ENCODE data around the gene LPIN1. TPM values are rescaled to one million over a fixed set of nuclear protein-coding genes. Genes with fewer than 3 reads are reported as not detected.

The LPIN1 gene
- total RNA-seq, 1 donor from 2014 or later, result 18.3 TPM

DNA sequence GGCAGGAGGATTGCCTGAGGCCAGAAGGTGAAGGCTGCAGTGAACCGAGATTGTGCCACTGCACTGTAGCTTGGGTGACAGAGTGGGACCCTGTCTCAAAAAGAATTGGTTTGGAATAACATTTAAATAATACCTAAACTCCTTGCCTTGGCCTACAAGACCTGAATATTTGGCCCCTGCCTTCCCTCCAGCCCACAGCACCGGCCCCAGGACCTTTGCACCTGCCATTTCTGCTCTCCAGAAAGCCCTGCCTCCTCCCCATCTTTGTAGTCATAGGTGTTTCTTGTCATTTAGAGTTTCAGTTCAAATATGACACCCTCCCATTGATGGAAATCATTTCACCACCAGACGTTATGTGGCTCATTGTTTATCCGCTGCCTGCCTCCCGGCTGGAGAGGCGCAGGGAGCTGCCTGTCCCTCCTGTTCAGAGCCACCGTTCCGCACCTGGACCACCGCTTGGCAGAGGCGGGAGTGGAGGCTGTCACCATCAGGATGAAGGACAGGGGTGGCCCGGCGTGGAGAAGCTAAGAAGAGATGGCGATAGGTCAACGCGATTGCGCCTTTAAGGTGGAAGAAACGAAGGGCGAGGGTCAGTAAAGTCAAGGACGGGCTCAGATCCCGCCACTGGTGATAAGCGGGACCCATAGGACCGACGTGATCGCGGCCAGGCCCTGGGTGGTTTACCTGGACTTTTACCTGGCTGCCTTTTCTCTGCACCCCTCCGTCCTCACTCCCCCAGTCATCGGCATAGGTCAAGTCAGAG lies 638 bp upstream of the LPIN1 start:
- Mint-ChIP-seq H3K9me3 (ENCODE audit: low read depth) (no peaks in the 10 kb centered on the region), H3K27me3 (peaks cover 23% of the 10 kb centered on the region), H3K4me1 (ENCODE audit: low read depth) (peaks cover 35% of the 10 kb centered on the region), H3K4me3 (ENCODE audit: low read depth) (peak overlapping the region; percentile 56), H3K36me3 (ENCODE audit: insufficient read depth) (no peaks in the 10 kb centered on the region), H3K27ac (no peak overlapping the region)
- DNase-seq (ENCODE audit: low spot score, unreplicated experiment), result no peak
- TF ChIP-seq, protein P1, sequence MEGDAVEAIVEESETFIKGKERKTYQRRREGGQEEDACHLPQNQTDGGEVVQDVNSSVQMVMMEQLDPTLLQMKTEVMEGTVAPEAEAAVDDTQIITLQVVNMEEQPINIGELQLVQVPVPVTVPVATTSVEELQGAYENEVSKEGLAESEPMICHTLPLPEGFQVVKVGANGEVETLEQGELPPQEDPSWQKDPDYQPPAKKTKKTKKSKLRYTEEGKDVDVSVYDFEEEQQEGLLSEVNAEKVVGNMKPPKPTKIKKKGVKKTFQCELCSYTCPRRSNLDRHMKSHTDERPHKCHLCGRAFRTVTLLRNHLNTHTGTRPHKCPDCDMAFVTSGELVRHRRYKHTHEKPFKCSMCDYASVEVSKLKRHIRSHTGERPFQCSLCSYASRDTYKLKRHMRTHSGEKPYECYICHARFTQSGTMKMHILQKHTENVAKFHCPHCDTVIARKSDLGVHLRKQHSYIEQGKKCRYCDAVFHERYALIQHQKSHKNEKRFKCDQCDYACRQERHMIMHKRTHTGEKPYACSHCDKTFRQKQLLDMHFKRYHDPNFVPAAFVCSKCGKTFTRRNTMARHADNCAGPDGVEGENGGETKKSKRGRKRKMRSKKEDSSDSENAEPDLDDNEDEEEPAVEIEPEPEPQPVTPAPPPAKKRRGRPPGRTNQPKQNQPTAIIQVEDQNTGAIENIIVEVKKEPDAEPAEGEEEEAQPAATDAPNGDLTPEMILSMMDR (IDR thresholded peaks at IDR 0.05; ENCODE audit: unreplicated experiment), result no peak

DNA sequence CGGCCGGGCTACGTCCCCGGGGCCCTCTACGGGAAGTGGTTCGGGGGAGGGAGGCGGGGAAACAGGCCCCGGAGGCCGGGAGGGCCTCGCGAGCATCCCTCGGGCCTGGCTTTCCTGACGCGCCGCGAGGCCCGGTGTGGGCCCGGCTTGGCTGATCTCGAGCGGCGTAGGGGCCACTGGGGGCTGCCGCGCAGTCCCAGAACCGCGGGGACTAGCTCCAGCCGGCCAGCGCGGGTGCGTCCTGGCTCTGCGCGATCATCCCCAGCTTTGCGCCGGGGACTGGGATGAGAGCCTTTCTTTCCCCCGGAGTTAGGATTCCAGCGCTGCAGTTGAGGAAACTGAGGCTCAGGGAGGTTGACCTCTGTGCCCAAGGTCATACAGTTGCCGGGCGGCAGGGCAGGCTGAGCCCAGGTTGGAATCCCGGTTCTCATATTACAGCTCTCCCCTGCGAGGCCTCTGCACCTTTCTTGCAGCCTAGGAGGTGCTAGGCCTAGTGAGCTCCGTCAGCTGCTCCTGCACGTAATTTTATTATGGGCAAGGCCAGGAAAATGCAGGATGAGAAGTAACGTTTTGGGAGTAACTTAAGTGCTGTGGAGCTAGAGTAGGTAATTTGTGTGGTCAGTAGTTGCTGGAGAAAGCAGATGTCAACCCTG lies 501 bp downstream of the LPIN1 start:
- DNase-seq (ENCODE audit: low spot score, unreplicated experiment), result no peak
- Mint-ChIP-seq H3K27me3 (peaks cover 19% of the 10 kb centered on the region), H3K36me3 (ENCODE audit: insufficient read depth) (no peaks in the 10 kb centered on the region), H3K4me3 (ENCODE audit: low read depth) (peak overlapping the region; percentile 80), H3K27ac (peak overlapping the region; percentile 53), H3K9me3 (ENCODE audit: low read depth) (no peaks in the 10 kb centered on the region), H3K4me1 (ENCODE audit: low read depth) (peaks cover 37% of the 10 kb centered on the region)
- TF ChIP-seq, protein P1 (IDR thresholded peaks at IDR 0.05; ENCODE audit: unreplicated experiment), result no peak

DNA sequence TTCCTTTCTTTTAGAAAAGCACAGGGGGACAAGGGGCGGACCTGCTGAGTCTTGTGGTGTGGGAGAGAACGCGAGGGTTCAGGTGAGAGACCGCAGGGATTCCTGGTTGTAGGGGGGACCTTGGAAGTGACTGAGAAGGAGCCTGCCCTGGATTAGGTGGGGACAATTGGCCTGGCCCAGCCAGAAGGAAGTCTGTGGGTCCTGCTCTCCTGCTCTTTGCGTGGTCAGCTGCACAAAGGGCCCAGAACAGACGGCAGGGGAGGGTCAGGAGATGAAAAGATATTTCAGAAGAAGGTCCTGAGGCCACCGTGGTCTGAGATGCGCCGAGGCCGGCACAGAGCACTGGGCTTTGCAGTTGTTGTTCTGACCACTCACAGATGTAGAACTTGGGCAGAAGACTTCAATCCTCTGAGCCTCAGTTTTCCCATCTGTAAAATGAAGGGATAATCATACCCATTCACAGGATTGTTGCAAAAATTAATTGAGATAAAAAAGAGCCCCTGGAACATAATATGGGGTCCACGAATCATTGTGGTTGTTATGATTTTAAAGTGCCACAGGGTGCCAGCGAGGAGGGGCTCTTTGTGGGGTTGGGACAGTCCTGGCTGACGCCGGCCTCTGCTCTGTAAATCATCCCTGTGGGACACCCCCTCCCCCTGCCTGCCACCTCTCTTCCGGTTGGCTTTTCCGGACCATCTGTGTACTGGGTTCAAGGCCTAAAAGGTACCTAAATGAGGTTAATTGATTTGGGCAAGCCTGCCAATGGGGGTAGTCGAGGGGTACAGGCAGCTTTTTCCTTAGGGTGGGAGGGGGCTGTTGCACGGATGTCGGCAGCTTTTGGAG lies 1.8 kb downstream of the LPIN1 start:
- H3K4me1 Mint-ChIP-seq (ENCODE audit: low read depth), result peaks cover 33% of the 10 kb centered on the region
- TF ChIP-seq, protein P1 (IDR thresholded peaks at IDR 0.05; ENCODE audit: unreplicated experiment), result no peak

DNA sequence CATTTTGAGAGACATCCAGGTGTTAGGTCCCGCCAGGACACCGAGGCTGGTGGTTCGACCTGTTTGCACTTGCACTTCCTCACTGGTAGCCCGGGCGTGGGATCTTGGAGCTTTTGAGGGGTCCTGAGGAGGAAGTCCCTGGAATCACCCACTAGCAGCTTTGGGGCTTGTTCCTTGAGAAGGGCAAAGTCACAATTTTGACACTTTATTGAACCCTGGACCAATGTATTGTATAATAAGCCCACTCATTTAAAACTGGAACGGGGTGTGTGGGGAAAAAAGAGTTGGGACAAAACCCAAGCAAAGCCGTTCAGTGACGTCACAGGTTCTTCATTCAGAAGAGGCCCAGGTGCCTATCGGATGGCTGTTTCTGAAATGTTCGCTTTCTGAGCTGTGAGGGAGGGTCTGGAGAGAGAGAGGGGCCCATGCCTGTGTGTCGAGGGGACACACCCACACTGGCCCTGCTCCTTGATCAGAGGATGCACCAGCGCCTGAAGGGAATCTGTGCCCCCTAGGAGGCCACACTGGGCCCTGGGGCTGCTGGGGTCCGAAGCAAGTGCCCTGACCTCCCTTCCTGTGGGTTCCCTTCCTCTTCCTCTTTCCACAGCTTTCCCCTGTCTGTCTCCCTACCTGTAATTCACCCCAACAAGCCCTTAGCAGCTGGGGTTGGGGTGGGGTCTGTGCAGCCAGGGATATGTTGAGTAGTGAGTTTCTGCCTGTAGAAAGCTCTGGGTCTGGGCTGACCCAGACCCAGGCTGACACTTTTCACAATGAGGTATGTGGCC lies 2.6 kb downstream of the LPIN1 start:
- Mint-ChIP-seq H3K4me3 (ENCODE audit: low read depth) (no peak overlapping the region), H3K27ac (no peak overlapping the region), H3K27me3 (peaks cover 14% of the 10 kb centered on the region), H3K36me3 (ENCODE audit: insufficient read depth) (no peaks in the 10 kb centered on the region), H3K9me3 (ENCODE audit: low read depth) (no peaks in the 10 kb centered on the region), H3K4me1 (ENCODE audit: low read depth) (peaks cover 40% of the 10 kb centered on the region)
- DNase-seq (ENCODE audit: low spot score, unreplicated experiment), result no peak
- TF ChIP-seq, protein P1 (IDR thresholded peaks at IDR 0.05; ENCODE audit: unreplicated experiment), result no peak

More for the DNA sequence above, 1.8 kb downstream of the LPIN1 start:
- Mint-ChIP-seq H3K36me3 (ENCODE audit: insufficient read depth) (no peaks in the 10 kb centered on the region), H3K27me3 (peaks cover 14% of the 10 kb centered on the region), H3K27ac (peak overlapping the region; percentile 53), H3K9me3 (ENCODE audit: low read depth) (no peaks in the 10 kb centered on the region), H3K4me3 (ENCODE audit: low read depth) (peak overlapping the region; percentile 80)
- no peak for DNase-seq (ENCODE audit: low spot score, unreplicated experiment)

Measured in progenitor cell of endocrine pancreas (in vitro differentiated cells).